Activated CD4-positive, alpha-beta T cell treated with anti-CD3 and anti-CD28 coated beads for 48 hours (primary cell): ENCODE data around the gene DZANK1.
"Not testable (repeated sequence)": the region's sequence is repeated elsewhere in the genome, so short reads cannot be mapped to it uniquely, and the experiment has no call there.

Source experiments
- DNase-seq: peaks from one replicate; pipeline ENCODE4 v3.0.0-alpha.2; 2020

DZANK1 gene

DNA sequence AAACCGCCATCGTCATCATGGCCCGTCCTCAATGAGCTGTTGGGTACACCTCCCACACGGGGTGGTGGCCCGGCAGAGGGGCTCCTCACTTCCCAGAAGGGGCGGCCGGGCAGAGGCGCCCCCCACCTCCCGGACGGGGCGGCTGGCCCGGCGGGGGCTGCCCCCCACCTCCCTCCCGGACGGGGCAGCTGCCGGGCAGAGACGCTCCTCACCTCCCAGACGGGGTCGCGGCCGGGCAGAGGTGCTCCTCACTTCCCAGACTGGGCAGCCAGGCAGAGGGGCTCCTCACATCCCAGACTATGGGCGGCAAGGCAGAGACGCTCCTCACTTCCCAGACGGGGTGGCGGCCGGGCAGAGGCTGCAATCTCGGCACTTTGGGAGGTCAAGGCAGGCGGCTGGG lies 91.3 kb downstream of the DZANK1 start:
- DNase-seq: not testable (repeated sequence)

DNA sequence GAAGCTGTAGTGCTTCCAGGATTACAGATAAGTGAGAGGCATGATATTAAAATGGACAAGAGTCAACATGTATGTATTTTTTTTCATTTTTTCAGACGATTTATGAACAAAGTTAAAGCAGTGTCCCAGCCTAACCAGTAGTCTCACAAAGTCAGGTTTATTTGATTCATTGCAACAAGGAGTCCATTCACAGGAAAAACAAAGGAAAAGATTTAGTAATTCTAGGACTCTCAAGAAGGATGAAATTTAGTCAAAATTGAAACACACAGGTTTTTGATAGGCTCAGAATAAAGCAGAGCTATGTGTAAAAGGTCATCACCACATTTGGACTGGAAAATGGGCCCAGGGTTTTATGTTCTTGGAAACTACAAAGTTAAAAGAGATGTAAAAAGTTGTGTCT lies 94.5 kb downstream of the DZANK1 start:
- DNase-seq: no peak

DNA sequence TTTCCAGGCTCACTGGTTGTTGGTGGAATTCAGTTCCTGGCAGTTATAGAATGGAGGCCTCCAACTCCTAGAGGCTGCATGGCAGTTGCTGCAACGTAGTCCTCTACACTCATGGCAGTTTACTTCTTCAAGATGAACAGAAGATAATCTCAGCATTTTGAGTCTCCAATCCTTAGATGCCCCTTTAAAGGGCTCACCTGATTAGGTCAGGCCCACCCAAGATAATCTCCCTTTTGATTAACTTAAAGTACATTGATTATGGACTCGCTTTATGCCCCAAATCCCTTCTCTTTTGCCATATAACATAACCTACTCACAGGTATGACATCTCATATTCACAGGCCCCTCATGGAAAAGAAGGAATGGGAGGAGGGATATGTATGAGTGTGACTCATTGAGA lies 102.1 kb downstream of the DZANK1 start:
- DNase-seq: no peak

DNA sequence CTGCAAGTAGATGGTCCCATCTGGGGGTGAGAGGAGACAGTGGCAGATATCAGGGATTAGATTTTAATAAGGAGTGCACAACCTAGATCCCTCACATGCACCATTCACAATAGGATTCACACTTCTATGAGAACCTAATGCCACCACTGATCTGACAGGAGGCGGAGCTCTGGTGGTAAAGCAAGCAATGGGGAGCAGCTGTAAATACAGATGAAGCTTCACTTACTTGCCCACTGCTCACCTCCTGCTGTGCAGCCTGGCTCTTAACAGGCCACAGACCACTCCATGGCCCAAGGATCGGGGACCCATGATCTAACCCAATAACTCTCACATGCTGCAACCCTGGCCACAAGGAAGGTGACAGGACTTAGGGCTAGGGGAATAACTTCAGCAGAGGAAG lies 103.1 kb downstream of the DZANK1 start:
- DNase-seq: no peak

DNA sequence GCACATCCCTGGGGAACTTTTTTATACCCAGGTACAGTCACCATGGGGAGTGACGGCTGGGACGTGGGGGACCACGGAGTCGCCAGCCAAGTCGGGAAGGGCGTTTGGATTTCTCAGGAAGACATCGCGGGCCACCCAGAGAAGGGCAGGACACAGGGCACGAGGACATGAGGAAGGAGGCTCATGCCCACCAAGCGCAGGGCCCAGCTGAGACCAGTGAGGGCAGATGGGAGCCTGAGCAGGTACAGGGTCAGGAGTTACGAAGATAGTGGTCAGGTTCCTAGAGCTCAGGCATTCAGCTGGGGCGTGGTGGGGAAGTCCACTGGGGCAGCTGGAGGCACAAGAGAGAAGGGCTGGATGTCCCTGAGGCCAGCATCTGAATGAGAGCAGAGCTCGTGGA lies 103.9 kb downstream of the DZANK1 start:
- no peak for DNase-seq

DNA sequence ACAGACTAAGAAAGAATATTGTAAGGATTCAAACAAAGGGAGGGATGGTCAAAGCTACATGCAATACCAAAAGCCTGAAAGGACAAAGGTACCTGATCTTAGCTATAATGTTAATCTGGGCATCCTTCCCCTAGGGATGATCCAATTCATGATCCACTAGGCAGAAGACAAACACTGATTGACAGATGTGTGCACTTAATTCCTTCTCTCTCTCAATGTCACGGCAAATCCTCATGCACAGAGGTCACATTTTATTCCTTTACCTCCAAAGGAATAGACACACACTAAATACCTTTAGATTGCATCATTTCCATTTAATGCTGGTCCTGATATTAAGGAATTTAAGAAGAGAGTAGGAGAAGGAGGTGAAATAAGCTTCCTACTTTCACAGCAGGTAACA lies 105.2 kb downstream of the DZANK1 start:
- no peak for DNase-seq

DNA sequence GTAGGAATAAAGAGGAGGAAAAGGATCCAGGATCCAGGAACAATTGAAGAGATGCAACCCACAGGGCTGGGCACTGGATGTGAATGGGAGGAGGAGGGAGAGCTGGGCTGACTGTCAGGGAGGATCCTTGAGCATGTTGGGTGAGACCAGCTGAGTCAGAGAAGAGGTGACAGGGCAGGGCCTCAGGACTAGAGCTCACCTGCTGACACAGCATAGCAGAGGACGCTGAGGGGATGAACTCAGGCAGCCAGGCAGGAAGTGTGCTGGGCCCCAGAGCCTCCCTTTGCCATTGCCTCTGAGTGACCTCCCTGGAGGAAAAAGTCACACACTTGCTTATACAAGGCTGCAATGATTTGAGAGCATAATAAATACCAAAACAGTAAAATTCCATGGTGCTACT lies 106.2 kb downstream of the DZANK1 start:
- no peak for DNase-seq

DNA sequence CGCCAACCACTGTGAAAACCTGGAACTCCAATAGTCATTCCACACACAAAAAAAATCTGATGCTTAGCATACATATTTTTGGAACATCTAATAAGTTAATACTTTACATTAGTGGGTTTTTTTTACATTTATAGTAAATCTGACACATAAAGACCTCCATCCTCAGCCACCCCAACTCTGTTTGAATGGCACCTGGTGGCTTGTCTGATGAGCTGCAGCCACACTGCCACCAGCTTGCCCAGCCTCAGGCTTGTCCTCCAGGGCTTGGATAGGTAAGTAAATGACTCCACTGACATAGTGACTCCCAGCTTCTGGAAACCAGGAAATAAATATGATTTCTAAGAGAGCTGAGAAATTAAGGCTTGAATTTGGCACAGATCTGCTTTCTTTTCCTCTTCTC lies 107.0 kb downstream of the DZANK1 start:
- no peak for DNase-seq

DNA sequence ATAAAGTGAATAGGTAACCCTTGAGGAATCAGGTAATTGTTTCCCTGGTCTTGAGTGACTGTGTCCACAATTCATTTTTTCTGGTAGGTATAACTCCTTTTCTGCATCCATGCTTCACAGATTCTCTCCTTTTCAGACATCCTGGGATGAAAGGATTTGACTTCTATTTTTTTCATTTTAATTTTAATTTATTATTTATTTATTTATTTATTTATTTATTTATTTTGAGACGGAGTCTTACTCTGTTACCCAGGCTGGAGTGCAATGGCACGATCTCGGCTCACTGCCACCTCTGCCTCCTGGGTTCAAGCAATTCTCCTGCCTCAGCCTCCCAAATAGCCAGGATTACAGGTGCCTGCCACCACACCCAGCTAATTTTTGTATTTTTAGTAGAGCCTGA lies 117.1 kb downstream of the DZANK1 start:
- not testable (repeated sequence) for DNase-seq
